BJ (cell line): ENCODE measurements around the gene CCDC117. TPM values are rescaled to one million over a fixed set of nuclear protein-coding genes. Genes with fewer than 3 reads are reported as not detected.
"Not testable (repeated sequence)": the region's sequence is repeated elsewhere in the genome, so short reads cannot be mapped to it uniquely, and the experiment has no call there.

Source experiments
- CTCF ChIA-PET: fragments of 350-600 bp; formaldehyde crosslinking; extraction: SDS; loops from one replicate; lab custom pipeline; 2021; ENCODE audit warnings: antibody characterized with exemption, inconsistent platforms; lab: Yijun Ruan, JAX
- POLR2A ChIA-PET: fragments of 300-600 bp; sonication (Branson Sonifier 250); formaldehyde crosslinking; extraction: SDS; loops from one replicate; lab custom pipeline; 2021; ENCODE audit warnings: antibody characterized with exemption; lab: Charles Lee
- DNase-seq: peaks from one replicate; pipeline ENCODE4 v3.0.0-alpha.2; 2011; ENCODE audit warnings: low read depth
- H3K27me3 ChIP-seq: 2 replicates; pipeline ENCODE4 v1.6.0; 2011; ENCODE audit warnings: low read length; ENCODE audit not compliant: control insufficient read depth, insufficient read depth
- H3K36me3 ChIP-seq: 2 replicates; pipeline ENCODE4 v1.5.1; 2011; ENCODE audit warnings: low read length; ENCODE audit not compliant: control insufficient read depth, insufficient read depth
- H3K4me3 ChIP-seq: 2 replicates; pipeline ENCODE4 v1.5.1; 2011; ENCODE audit warnings: low read depth, mild to moderate bottlenecking, control low read depth, low read length
- polyA plus RNA-seq: library from polyadenylated mRNA; depleted of rRNA; stranded (reverse); fragments of >200 nt; gene quantifications from 2 replicates; pipeline ENCODE4 v1.2.3, GENCODE V29; 2011
- TF ChIP-seq, protein P1 (sequence below): IDR thresholded peaks from 2 replicates; pipeline ENCODE4 v1.5.1; 2011; ENCODE audit warnings: low read depth, mild to moderate bottlenecking, control low read depth, inconsistent platforms, low read length, moderate library complexity; ENCODE audit not compliant: insufficient read depth

Gene CCDC117
- polyA plus RNA-seq, 1 experiment, result 4.5 TPM

DNA sequence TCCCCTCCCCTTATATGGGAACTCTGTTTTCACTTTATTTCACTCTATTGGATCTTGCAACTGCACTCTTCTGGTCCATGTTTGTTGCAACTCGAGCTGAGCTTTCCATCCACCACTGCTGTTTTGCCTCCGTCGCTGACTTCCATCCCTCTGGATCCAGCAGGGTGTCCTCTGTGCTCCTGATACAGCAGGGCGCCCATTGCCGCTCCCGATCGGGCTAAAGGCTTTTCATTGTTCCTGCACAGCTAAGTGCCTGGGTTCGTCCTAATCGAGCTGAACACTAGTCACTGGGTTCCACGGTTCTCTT is 11.1 kb upstream of the CCDC117 start:
- Histone ChIP-seq H3K36me3 (no peaks in the 10 kb centered on the region), H3K27me3 (no peaks in the 10 kb centered on the region), H3K4me3 (no peak overlapping the region)
- TF ChIP-seq, protein P1, sequence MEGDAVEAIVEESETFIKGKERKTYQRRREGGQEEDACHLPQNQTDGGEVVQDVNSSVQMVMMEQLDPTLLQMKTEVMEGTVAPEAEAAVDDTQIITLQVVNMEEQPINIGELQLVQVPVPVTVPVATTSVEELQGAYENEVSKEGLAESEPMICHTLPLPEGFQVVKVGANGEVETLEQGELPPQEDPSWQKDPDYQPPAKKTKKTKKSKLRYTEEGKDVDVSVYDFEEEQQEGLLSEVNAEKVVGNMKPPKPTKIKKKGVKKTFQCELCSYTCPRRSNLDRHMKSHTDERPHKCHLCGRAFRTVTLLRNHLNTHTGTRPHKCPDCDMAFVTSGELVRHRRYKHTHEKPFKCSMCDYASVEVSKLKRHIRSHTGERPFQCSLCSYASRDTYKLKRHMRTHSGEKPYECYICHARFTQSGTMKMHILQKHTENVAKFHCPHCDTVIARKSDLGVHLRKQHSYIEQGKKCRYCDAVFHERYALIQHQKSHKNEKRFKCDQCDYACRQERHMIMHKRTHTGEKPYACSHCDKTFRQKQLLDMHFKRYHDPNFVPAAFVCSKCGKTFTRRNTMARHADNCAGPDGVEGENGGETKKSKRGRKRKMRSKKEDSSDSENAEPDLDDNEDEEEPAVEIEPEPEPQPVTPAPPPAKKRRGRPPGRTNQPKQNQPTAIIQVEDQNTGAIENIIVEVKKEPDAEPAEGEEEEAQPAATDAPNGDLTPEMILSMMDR, result no peak
- CTCF ChIA-PET, result interaction anchor here (0.7 kb wide), 1 partner anchor 11 kb away, joined by 3 read pairs; no protein-coding TSS in a partner anchor
- no peak for DNase-seq
- POLR2A ChIA-PET, result no interaction called here

DNA sequence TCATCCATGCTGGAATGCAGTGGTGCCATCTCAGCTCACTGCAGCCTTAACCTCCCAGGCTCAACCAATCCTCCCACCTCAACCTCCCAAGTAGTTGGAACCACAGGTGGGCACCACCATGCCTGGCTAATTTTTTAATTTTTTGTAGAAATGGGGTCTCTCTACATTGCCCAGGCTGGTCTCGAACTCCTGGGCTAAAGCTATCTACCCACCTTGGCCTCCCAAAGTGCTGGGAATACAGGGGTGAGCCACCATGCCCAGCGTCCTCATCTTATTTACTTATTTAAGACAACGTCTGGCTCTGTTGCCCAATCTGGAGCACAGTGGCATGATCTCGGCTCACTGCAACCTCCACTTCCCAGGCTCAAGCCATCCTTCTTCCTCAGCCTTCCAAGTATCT is 10.5 kb upstream of the CCDC117 start:
- H3K27me3 ChIP-seq, H3K36me3 ChIP-seq, H3K4me3 ChIP-seq, CTCF ChIA-PET, POLR2A ChIA-PET, DNase-seq: not testable (repeated sequence)

DNA sequence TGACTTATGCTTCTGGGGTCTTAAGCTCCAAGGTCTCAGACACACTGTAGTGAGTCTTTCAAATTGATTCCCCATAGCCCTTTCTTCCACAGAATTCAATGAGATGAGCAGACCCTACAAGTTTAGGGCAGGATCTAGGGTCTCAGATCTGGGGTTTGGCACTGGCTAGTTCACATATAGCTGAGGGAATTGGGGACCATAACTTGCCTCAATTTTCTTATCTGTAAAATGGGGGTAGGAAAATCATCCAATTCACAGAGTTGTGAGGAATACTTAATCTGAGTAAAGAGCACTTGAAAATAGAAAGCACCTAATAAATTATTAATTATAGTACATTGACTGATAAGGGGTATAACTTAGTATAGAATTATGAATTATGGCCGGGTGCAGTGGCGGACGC is 5.9 kb upstream of the CCDC117 start:
- DNase-seq, result no peak
- ChIA-PET CTCF (interaction anchor here (0.6 kb wide), 1 partner anchor 156 kb away, joined by 3 read pairs; no protein-coding TSS in a partner anchor), POLR2A (no interaction called here)
- no peaks in the 10 kb centered on the region for H3K27me3 ChIP-seq
- no peak overlapping the region for H3K4me3 ChIP-seq
- TF ChIP-seq, protein P1, result no peak
- no peaks in the 10 kb centered on the region for H3K36me3 ChIP-seq

DNA sequence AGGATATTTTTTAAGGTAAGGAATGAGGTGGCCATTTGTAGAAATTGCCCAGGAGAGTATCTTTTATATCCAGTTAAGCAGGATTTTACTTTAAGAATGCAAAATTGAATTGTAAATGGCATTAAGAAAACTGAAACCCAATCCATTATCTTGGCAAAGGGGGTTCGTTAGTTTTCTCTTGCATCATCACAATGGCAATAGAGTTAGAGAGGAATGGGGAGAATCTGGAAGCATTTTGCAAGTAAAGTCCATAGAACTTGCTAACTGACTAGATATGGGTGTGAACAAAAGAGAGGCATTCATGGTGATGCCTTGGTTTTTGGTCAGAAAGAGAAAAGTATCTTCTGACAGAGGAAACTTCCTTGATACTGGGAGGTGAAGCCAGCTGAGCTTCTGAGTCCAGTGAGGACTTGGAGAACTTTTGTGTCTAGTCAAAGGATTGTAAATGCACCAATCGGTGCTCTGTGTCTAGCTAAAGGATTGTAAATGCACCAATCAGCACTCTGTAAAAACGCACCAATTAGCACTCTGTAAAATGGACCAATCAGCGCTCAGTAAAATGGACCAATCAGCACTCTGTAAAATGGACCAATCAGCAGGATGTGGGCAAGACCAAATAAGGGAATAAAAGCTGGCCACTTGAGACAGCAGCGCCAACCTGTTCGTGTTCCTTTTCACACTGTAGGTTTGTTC is 3.6 kb upstream of the CCDC117 start:
- ChIA-PET POLR2A (no interaction called here), CTCF (interaction anchor here (1.6 kb wide), 1 partner anchor 168 kb away, joined by 3 read pairs; no protein-coding TSS in a partner anchor)
- Histone ChIP-seq H3K4me3 (no peak overlapping the region), H3K36me3 (no peaks in the 10 kb centered on the region), H3K27me3 (no peaks in the 10 kb centered on the region)
- DNase-seq, result no peak
- TF ChIP-seq, protein P1, result no peak

DNA sequence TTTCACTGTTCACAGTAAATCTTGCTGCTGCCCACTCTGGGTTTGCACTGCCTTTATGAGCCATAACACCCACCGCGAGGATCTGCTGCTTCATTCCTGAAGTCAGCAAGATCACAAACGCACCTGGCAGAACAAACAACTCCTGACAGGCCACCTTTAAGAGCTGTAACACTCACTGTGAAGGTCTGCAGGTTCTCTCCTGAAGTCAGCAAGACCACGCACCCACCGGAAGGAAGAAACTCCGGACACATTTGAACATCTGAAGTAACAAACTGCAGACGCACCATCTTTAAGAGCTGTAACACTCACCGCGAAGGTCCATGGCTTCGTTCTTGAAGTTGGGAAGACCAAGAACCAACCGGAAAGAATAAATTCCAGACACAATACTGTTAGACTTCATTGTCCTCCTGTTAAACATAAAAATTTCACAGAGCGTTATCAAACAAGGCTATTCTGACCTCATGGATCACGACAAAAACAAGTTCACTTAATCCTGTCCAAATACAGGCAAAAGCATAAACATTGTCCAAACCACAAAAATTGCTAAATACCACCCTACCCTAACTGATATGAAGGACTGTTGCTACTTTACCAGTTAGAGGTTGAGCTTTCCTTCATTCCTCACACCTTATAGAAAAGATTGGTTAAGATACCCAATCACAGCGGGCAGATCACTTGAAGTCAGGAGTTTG is 3.0 kb upstream of the CCDC117 start:
- no peak for DNase-seq
- Histone ChIP-seq H3K36me3 (no peaks in the 10 kb centered on the region), H3K4me3 (no peak overlapping the region), H3K27me3 (no peaks in the 10 kb centered on the region)
- POLR2A ChIA-PET, result no interaction called here
- TF ChIP-seq, protein P1, result no peak
- CTCF ChIA-PET, result interaction anchor here (1.6 kb wide), 1 partner anchor 168 kb away, joined by 3 read pairs; no protein-coding TSS in a partner anchor
